D721Med (cell line): ENCODE data around the gene PPFIA2.

ENCODE experiments used
- DNase-seq: peaks from one replicate; pipeline ENCODE4 v3.0.0; 2011; ENCODE audit warnings: low spot score; ENCODE audit not compliant: insufficient read length
- FAIRE-seq: peaks from 2 replicates; lab custom pipeline; 2011; peaks lifted over from hg19 to GRCh38; lab: Jason Lieb, UNC
- TF ChIP-seq, protein P1 (sequence below): IDR thresholded peaks from 2 replicates; pipeline ENCODE4 v1.5.1; 2012; ENCODE audit warnings: mild to moderate bottlenecking, control low read depth; ENCODE audit not compliant: insufficient read depth; ENCODE audit errors: missing control alignments

PPFIA2 gene

DNA sequence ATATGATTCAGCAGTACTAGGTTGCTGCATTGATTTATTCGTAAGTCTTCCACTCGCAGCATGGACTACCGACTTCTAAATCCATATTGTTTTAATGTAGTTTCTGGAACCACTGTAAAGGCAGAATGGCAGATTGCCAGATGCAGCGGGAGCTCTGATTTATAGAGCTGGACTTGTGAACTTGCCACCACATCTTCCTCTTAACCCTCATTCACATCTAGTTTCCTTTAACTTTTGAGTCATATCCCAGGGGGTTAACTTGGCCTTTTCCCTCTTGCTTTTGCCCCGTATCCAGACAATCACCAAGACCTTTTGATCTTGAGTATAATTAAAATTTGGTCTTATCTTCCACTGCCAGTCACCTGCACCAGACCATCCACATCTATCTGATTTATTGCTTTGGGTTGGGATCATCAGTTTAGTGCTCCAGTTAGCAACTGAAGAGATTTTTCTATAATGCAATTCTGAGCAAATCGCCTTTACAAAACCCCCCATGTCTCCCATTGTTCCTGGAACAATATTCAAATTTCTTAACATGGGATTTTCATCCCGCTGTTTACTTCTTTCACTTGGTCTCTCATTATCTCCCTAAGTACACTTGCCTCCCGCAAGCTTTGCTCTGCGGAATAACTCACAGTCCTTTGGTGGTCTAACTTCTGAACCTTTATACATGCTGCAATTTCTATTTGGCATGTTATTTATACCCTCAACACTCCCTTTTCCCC lies 550.8 kb downstream of the PPFIA2 start:
- peak; percentile 55 for FAIRE-seq
- no peak for DNase-seq
- TF ChIP-seq, protein P1, sequence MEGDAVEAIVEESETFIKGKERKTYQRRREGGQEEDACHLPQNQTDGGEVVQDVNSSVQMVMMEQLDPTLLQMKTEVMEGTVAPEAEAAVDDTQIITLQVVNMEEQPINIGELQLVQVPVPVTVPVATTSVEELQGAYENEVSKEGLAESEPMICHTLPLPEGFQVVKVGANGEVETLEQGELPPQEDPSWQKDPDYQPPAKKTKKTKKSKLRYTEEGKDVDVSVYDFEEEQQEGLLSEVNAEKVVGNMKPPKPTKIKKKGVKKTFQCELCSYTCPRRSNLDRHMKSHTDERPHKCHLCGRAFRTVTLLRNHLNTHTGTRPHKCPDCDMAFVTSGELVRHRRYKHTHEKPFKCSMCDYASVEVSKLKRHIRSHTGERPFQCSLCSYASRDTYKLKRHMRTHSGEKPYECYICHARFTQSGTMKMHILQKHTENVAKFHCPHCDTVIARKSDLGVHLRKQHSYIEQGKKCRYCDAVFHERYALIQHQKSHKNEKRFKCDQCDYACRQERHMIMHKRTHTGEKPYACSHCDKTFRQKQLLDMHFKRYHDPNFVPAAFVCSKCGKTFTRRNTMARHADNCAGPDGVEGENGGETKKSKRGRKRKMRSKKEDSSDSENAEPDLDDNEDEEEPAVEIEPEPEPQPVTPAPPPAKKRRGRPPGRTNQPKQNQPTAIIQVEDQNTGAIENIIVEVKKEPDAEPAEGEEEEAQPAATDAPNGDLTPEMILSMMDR = no peak
